ENCODE results near the gene SH3PXD2A. TPM values are rescaled to one million over a fixed set of nuclear protein-coding genes. Genes with fewer than 3 reads are reported as not detected.

The SH3PXD2A gene
- total RNA-seq, 2 experiments from 2014 or later, result 6.9 to 7.0 TPM

DNA sequence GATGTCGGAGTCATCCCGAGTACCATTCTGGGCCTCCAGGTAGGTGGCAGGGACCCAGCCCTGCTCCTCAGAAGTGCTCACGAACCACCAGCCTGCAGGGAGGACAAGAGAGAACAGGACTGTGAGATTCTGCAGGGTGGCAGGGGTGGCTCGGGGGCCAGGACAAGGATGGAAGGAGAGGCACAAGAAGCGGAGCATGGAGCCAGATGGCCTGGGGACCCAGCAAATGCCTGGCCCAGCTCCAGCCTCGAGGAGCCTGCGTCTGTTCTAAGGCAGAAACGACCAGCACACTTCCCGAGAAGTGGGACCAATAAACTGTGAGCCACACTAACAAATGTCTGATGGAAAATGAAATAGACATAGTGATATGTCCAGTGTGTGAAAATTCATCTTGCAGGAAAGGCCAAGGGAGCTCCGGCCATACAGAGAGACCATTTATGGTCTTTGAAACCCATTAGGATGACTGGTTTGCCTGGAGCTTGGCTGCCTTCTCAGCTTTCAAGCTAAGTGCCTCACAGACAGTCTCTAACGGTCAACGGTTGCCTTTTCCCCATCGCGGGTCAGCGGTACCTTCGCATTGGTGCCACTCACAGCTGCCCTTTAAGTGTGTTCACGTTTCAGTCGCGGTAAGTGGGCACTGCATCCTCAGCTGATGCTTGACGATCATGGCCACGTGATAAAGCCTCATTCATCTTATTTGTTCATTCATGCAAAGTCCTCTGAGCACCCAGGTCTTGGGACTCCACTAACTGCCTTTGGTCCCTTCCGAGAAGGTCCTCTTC, 228.1 kb downstream of the SH3PXD2A start:
- Histone ChIP-seq H3K4me3 (ENCODE audit: low read length) (no peak overlapping the region), H3K27me3 (ENCODE audit: control insufficient read depth in 1 of 2, insufficient read depth in 2 of 2, low read length in 2 of 2) (no peaks in the 10 kb centered on the region), H3K9me3 (ENCODE audit: control insufficient read depth in 1 of 2, insufficient read depth in 1 of 2, low read length in 2 of 2) (no peaks in the 10 kb centered on the region), H3K4me1 (ENCODE audit: insufficient read depth, low read length) (no peaks in the 10 kb centered on the region), H3K27ac (ENCODE audit: low read depth in 1 of 2, low read length in 2 of 2) (no peak overlapping the region), H3K36me3 (ENCODE audit: insufficient read depth, low read length) (peaks cover 13% of the 10 kb centered on the region)
- H3K9me3 Mint-ChIP-seq, result no peaks in the 10 kb centered on the region
- ChIA-PET POLR2A (no interaction called here), CTCF (no interaction called here)
- DNase-seq, result no peak
- intact Hi-C loops (cut with DNase I, micrococcal nuclease), result no loop called here
- no peak overlapping the region for H3K4me3 Mint-ChIP-seq
- TF ChIP-seq, protein P1, sequence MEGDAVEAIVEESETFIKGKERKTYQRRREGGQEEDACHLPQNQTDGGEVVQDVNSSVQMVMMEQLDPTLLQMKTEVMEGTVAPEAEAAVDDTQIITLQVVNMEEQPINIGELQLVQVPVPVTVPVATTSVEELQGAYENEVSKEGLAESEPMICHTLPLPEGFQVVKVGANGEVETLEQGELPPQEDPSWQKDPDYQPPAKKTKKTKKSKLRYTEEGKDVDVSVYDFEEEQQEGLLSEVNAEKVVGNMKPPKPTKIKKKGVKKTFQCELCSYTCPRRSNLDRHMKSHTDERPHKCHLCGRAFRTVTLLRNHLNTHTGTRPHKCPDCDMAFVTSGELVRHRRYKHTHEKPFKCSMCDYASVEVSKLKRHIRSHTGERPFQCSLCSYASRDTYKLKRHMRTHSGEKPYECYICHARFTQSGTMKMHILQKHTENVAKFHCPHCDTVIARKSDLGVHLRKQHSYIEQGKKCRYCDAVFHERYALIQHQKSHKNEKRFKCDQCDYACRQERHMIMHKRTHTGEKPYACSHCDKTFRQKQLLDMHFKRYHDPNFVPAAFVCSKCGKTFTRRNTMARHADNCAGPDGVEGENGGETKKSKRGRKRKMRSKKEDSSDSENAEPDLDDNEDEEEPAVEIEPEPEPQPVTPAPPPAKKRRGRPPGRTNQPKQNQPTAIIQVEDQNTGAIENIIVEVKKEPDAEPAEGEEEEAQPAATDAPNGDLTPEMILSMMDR (IDR thresholded peaks at IDR 0.05), result no peak
- peaks cover 4% of the 10 kb centered on the region for H3K36me3 Mint-ChIP-seq (ENCODE audit: low read depth)
- no peaks in the 10 kb centered on the region for H3K4me1 Mint-ChIP-seq (ENCODE audit: low read depth)
- no peak overlapping the region for H3K27ac Mint-ChIP-seq
- no peak for ATAC-seq (ENCODE audit: poor library complexity)
- H3K27me3 Mint-ChIP-seq, result no peaks in the 10 kb centered on the region

DNA sequence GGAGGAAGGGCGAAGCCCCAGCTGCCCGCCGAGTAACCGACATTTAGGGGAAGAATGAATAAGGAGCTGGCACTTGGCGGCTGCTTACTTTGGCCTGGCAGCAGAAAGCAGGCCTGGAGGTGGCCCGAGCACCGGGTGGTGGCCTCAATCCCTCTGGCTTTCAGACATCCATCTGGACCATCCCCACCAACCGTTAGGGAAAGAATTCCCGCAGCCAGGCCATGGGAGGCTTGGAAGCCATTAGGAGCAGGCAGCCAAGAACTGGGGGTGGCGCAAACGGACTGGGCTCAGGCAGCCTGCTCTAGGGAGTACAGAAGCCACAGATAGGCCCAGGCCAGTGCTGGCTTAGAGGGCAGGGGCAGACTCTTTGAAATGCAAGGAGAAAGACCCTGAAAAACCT, 229.2 kb downstream of the SH3PXD2A start:
- CTCF ChIA-PET, result no interaction called here
- Histone ChIP-seq H3K4me1 (ENCODE audit: insufficient read depth, low read length) (no peaks in the 10 kb centered on the region), H3K4me3 (ENCODE audit: low read length) (no peak overlapping the region), H3K27ac (ENCODE audit: low read depth in 1 of 2, low read length in 2 of 2) (no peak overlapping the region), H3K9me3 (ENCODE audit: control insufficient read depth in 1 of 2, insufficient read depth in 1 of 2, low read length in 2 of 2) (no peaks in the 10 kb centered on the region), H3K27me3 (ENCODE audit: control insufficient read depth in 1 of 2, insufficient read depth in 2 of 2, low read length in 2 of 2) (no peaks in the 10 kb centered on the region), H3K36me3 (ENCODE audit: insufficient read depth, low read length) (peaks cover 13% of the 10 kb centered on the region)
- Mint-ChIP-seq H3K27me3 (no peaks in the 10 kb centered on the region), H3K4me1 (ENCODE audit: low read depth) (no peaks in the 10 kb centered on the region), H3K4me3 (no peak overlapping the region), H3K36me3 (ENCODE audit: low read depth) (peaks cover 4% of the 10 kb centered on the region), H3K27ac (no peak overlapping the region), H3K9me3 (no peaks in the 10 kb centered on the region)
- no peak for ATAC-seq (ENCODE audit: poor library complexity)
- no peak for DNase-seq
- intact Hi-C loops (cut with DNase I, micrococcal nuclease), result no loop called here
- POLR2A ChIA-PET, result no interaction called here
- TF ChIP-seq, protein P1 (IDR thresholded peaks at IDR 0.05), result no peak

DNA sequence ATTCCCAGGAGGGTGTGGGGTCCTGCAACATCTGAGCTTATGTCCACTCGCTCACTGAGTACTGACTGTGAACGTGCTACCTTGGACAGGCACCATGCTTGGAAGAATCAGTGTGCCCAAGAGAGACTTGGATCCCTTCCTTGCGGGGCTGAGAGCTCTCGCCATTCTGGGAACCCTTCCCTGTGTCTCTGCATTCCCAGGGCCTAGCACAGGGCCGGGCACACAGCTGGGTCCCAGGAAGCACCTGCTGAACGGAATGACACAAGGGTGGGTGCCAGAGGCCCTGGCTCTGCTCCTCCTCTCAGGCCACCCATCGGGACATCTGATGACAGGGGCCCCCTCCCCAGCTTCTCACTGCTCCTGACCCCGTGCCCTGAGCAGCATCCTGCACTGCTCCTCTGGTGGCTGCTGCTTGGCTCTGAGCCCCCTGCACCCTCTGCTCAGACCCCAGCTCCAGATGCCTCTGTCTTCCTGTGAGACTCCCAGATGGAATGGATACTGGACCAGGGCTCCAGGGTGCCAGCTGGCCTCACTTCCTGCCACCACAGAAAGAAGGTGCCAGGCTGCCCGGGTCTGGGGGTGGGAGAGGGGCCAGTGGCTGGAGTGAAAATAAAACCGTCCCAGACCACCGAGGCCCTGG, 232.3 kb downstream of the SH3PXD2A start:
- Histone ChIP-seq H3K27ac (ENCODE audit: low read depth in 1 of 2, low read length in 2 of 2) (no peak overlapping the region), H3K4me3 (ENCODE audit: low read length) (no peak overlapping the region), H3K4me1 (ENCODE audit: insufficient read depth, low read length) (no peaks in the 10 kb centered on the region), H3K27me3 (ENCODE audit: control insufficient read depth in 1 of 2, insufficient read depth in 2 of 2, low read length in 2 of 2) (no peaks in the 10 kb centered on the region), H3K9me3 (ENCODE audit: control insufficient read depth in 1 of 2, insufficient read depth in 1 of 2, low read length in 2 of 2) (no peaks in the 10 kb centered on the region), H3K36me3 (ENCODE audit: insufficient read depth, low read length) (peaks cover 18% of the 10 kb centered on the region)
- H3K4me3 Mint-ChIP-seq, result no peak overlapping the region
- CTCF ChIA-PET, result no interaction called here
- TF ChIP-seq, protein P1 (IDR thresholded peaks at IDR 0.05), result no peak
- peaks cover 8% of the 10 kb centered on the region for H3K36me3 Mint-ChIP-seq (ENCODE audit: low read depth)
- DNase-seq, result no peak
- no peak overlapping the region for H3K27ac Mint-ChIP-seq
- H3K9me3 Mint-ChIP-seq, result no peaks in the 10 kb centered on the region
- POLR2A ChIA-PET, result no interaction called here
- intact Hi-C loops (cut with DNase I, micrococcal nuclease), result no loop called here
- ATAC-seq (ENCODE audit: poor library complexity), result no peak
- H3K27me3 Mint-ChIP-seq, result no peaks in the 10 kb centered on the region
- H3K4me1 Mint-ChIP-seq (ENCODE audit: low read depth), result no peaks in the 10 kb centered on the region
